Measurements from ENCODE around the gene KRTAP10-9. TPM values are rescaled to one million over a fixed set of nuclear protein-coding genes. Genes with fewer than 3 reads are reported as not detected.

KRTAP10-9 gene
- total and polyA plus RNA-seq, 2 donors (not counting 1 experiment from before 2014, with no cell fraction given): not detected

GRCh38 chr21:44664691-44665090 lies 37.8 kb downstream of the KRTAP10-9 start:
- no peaks in the 10 kb centered on the region for H3K4me1 ChIP-seq (ENCODE audit: control insufficient read depth, extremely low read depth, insufficient read depth, low read length)

GRCh38 chr21:44666401-44667320 lies 39.8 kb downstream of the KRTAP10-9 start, which contains the start of gene KRTAP12-2:
KRTAP12-2 (minus strand) TSS chr21:44666927; CDS start chr21:44666886, 41 bp downstream.
- no peaks in the 10 kb centered on the region for H3K79me2 ChIP-seq (ENCODE audit: control insufficient read depth, insufficient read depth, low read length)
- H3K27me3 ChIP-seq (ENCODE audit: control insufficient read depth, insufficient read depth, low read length): no peaks in the 10 kb centered on the region
- no peaks in the 10 kb centered on the region for H4K20me1 ChIP-seq (ENCODE audit: control insufficient read depth, extremely low read depth, insufficient read depth, low read length)
- no peak for DNase-seq (ENCODE audit: low read depth in 2 of 2)
- TF ChIP-seq EZH2 (IDR thresholded peaks at IDR 0.05; ENCODE audit: low read length, missing control alignments): no peak
- TF ChIP-seq CTCF (conservative IDR thresholded peaks at IDR 0.05 in 1 of 2, IDR thresholded peaks at IDR 0.05 in 1 of 2; ENCODE audit: low read depth in 1 of 2, low read length in 2 of 2): no peak
- no peaks in the 10 kb centered on the region for H3K4me1 ChIP-seq (ENCODE audit: control insufficient read depth, extremely low read depth, insufficient read depth, low read length)
- H3K9me3 ChIP-seq (ENCODE audit: control insufficient read depth, insufficient read depth, low read depth, low read length): no peaks in the 10 kb centered on the region
- no peaks in the 10 kb centered on the region for H3K36me3 ChIP-seq (ENCODE audit: control insufficient read depth, insufficient read depth, low read length)
- no peak within 1 kb of the TSS for H3K27ac ChIP-seq (ENCODE audit: insufficient read depth, low read length)
- no peak within 1 kb of the TSS for H3K9ac ChIP-seq (ENCODE audit: insufficient read depth, low read length)
- no peak within 1 kb of the TSS for H3K4me3 ChIP-seq (replicated peaks in 1 of 4; ENCODE audit: control extremely low read depth in 1 of 4, insufficient read depth in 1 of 4, low read depth in 3 of 4, low read length in 4 of 4)
- no peak within 1 kb of the TSS for H2AFZ ChIP-seq (ENCODE audit: low read length)
- H3K4me2 ChIP-seq (ENCODE audit: extremely low read depth, insufficient read depth, low read length): no peak within 1 kb of the TSS

More at GRCh38 chr21:44664691-44665090, 37.8 kb downstream of the KRTAP10-9 start:
- no peaks in the 10 kb centered on the region for H3K9me3 ChIP-seq (ENCODE audit: control insufficient read depth, insufficient read depth, low read depth, low read length)
- H3K79me2 ChIP-seq (ENCODE audit: control insufficient read depth, insufficient read depth, low read length): no peaks in the 10 kb centered on the region
- H3K27ac ChIP-seq (ENCODE audit: insufficient read depth, low read length): no peak overlapping the region
- no peaks in the 10 kb centered on the region for H4K20me1 ChIP-seq (ENCODE audit: control insufficient read depth, extremely low read depth, insufficient read depth, low read length)
- no peaks in the 10 kb centered on the region for H3K36me3 ChIP-seq (ENCODE audit: control insufficient read depth, insufficient read depth, low read length)
- H3K4me2 ChIP-seq (ENCODE audit: extremely low read depth, insufficient read depth, low read length): no peak overlapping the region
- no peak for DNase-seq (ENCODE audit: low read depth in 2 of 2)
- H3K4me3 ChIP-seq (replicated peaks in 1 of 4; ENCODE audit: control extremely low read depth in 1 of 4, insufficient read depth in 1 of 4, low read depth in 3 of 4, low read length in 4 of 4): no peak overlapping the region
- TF ChIP-seq EZH2 (IDR thresholded peaks at IDR 0.05; ENCODE audit: low read length, missing control alignments): no peak
- TF ChIP-seq CTCF (conservative IDR thresholded peaks at IDR 0.05 in 1 of 2, IDR thresholded peaks at IDR 0.05 in 1 of 2; ENCODE audit: low read depth in 1 of 2, low read length in 2 of 2): no peak
- no peaks in the 10 kb centered on the region for H3K27me3 ChIP-seq (ENCODE audit: control insufficient read depth, insufficient read depth, low read length)
- H3K9ac ChIP-seq (ENCODE audit: insufficient read depth, low read length): no peak overlapping the region
- no peak overlapping the region for H2AFZ ChIP-seq (ENCODE audit: low read length)

GRCh38 chr21:44667612-44668011 lies 40.7 kb downstream of the KRTAP10-9 start:
- Histone ChIP-seq H3K9ac (ENCODE audit: insufficient read depth, low read length) (no peak overlapping the region), H3K27me3 (ENCODE audit: control insufficient read depth, insufficient read depth, low read length) (no peaks in the 10 kb centered on the region), H3K36me3 (ENCODE audit: control insufficient read depth, insufficient read depth, low read length) (no peaks in the 10 kb centered on the region), H3K27ac (ENCODE audit: insufficient read depth, low read length) (no peak overlapping the region), H3K4me2 (ENCODE audit: extremely low read depth, insufficient read depth, low read length) (no peak overlapping the region), H3K4me3 (replicated peaks in 1 of 4; ENCODE audit: control extremely low read depth in 1 of 4, insufficient read depth in 1 of 4, low read depth in 3 of 4, low read length in 4 of 4) (no peak overlapping the region), H3K4me1 (ENCODE audit: control insufficient read depth, extremely low read depth, insufficient read depth, low read length) (no peaks in the 10 kb centered on the region), H4K20me1 (ENCODE audit: control insufficient read depth, extremely low read depth, insufficient read depth, low read length) (no peaks in the 10 kb centered on the region), H3K79me2 (ENCODE audit: control insufficient read depth, insufficient read depth, low read length) (no peaks in the 10 kb centered on the region), H2AFZ (ENCODE audit: low read length) (no peak overlapping the region), H3K9me3 (ENCODE audit: control insufficient read depth, insufficient read depth, low read depth, low read length) (no peaks in the 10 kb centered on the region)
- TF ChIP-seq EZH2 (IDR thresholded peaks at IDR 0.05; ENCODE audit: low read length, missing control alignments): no peak
- TF ChIP-seq CTCF (conservative IDR thresholded peaks at IDR 0.05 in 1 of 2, IDR thresholded peaks at IDR 0.05 in 1 of 2; ENCODE audit: low read depth in 1 of 2, low read length in 2 of 2): no peak
- DNase-seq (ENCODE audit: low read depth in 2 of 2): no peak

Measured in fibroblast of lung (primary cell).